ENCODE data around the gene BSPRY.
A peak's percentile ranks its signal among the peaks of the same experiment; 100 is the strongest.

BSPRY gene

DNA sequence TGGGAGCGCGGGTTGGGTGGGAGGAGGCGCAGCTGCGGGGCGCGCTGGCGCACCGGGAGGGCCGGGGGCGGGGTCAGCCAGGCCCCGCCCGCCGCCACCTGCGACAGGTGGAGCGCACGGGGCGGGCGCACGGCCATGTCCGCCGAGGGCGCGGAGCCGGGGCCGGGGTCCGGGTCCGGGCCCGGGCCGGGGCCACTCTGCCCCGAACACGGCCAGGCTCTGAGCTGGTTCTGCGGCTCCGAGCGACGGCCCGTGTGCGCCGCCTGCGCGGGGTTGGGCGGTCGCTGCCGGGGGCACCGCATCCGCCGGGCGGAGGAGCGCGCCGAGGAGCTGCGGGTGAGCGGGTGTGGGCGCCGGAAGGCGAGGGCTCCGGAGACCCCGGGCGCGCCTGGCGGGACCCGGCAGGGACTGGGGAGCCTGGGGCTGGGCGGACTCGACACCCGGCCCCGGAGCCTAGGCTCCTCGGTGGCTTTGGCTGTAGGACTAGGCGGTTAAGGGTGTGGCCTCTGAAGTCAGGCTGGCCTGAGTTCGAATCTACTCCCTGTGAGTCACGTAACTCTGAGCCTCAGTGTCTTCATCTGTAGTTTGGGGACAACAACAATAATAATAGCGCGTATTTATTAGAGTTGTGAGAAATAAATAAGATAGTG is at the start of gene BSPRY:
Gene BSPRY, plus strand, starts transcription at position 97 of the 650 bp plus-strand sequence. Its CDS starts 39 bp downstream, at position 136.
- DNase-seq (ENCODE audit: low spot score), result no peak

DNA sequence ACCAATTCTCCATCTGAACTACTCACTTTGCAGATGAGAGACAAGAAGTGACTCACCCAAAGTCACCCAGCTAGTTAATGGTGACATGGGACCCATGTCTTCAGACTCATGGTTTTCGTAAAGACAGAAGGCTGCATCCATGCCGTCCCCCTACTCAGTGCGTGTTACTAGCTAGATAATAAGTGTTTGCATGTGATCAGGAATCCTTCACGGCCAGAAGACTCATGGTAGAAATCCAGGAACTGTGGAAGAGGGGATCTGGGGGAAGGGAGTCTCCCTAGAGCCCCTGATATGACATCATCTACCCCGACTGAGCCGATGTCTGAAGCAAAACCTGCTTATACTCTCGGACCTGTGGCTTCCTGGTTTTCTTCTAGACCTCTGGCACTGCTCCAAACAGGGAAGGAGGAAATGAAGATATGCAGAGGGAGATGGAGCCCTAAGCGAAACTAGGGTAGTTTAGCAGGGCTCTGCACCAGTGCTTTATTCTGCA is 49.5 kb upstream of the BSPRY start:
- DNase-seq (ENCODE audit: low spot score), result peak; percentile 38

DNA sequence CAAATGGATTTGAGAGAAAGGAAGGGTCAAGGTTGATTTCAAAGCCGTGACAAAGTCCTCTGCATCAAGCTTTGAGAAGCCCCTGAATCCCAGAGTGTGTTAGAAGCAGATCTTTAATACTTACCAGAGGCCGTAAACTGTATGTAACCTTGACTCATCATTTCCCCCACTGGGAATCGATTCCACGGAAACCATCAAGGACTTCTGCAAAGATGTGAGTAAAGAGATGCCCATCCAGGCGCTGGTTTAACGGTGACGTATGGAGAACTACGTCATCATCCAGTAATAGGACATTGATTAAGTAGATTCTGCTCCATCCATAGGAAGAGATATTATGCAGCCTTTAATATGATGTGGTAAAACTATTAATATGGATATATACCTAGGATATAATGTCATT is 47.8 kb upstream of the BSPRY start:
- no peak for DNase-seq (ENCODE audit: low spot score)

DNA sequence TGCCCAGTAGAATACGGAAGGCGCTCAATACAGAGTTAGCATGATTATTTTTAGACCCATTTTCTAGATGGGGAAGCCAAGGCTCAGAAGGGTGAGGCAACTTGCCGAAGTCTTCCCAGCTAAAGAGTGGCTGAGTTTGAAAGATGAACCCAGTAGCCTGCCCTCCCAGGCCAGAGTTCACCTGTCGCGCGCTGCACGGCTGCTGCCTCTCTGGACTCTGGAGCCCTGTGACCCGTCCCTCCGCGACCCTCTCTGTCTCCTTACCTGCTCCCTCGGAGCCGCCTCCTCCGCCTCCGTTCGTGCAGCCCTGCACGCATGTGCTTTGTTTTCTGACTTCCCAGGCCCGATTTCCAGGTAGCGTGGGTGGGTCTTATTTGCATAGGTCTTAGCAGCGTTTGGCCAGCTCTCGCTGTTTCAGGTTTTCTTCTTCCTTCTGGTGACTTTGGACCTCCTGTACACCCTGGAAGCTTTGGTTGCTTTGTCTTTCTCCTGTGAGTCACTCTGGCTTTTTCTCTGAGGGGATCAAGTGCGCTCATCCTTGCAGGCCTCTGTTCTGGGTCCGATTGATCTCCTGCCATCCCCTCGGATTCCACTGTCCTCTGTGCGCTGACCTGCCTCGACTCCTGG is 46.4 kb upstream of the BSPRY start, which contains the start of gene RNF183:
Gene RNF183, minus strand, starts transcription at position 585 of the 627 bp plus-strand sequence. CDS start 5,192 bp downstream, outside the sequence.
- DNase-seq (ENCODE audit: low spot score), result no peak

DNA sequence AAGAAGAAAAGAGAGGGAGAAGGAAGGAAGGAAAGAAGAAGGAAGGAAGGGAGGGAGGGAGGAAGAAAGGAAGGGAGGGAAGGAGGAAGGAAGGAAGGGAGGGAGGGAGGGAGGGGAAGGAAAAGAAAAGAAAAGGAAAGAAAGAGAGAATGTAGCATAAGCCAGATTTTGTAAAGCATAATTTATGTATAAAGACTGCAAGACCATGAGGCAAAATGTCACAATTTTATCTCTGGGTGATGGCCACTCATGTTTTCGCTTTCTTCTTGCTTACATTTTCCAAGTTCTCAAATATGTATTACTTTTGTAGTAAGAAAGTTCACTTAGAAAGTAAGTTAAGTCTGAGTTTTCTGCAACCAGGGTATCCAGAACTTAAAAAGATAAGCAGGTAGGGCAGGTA is 42.8 kb upstream of the BSPRY start:
- no peak for DNase-seq (ENCODE audit: low spot score)

DNA sequence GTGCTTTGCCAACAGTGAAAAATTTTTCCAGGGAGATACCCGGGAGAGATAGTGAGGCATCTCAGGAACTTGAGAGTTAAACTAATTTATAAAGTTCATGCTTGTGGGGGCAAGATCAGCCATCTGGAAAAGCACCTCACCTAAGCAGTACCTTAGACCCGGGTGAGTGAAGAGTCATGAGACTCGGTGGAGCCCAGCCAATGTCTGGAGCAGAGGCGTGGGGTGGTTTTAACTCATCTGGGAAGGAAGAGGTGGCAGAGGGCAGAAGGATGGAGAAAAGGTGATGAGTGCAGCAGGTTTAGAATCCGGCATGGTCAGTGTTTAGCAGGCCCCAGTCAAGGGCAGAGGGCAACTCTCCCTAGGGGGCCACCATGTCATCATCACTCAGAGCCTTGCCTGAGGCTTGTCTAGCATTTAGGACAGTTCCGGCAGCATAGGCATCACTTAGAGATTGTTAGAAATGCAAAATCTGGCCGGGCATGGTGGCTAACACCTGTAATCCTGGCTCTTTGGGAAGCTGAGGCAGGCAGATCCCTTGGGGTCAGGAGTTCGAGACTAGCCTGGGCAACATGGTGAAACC is 41.9 kb upstream of the BSPRY start:
- DNase-seq (ENCODE audit: low spot score), result no peak

DNA sequence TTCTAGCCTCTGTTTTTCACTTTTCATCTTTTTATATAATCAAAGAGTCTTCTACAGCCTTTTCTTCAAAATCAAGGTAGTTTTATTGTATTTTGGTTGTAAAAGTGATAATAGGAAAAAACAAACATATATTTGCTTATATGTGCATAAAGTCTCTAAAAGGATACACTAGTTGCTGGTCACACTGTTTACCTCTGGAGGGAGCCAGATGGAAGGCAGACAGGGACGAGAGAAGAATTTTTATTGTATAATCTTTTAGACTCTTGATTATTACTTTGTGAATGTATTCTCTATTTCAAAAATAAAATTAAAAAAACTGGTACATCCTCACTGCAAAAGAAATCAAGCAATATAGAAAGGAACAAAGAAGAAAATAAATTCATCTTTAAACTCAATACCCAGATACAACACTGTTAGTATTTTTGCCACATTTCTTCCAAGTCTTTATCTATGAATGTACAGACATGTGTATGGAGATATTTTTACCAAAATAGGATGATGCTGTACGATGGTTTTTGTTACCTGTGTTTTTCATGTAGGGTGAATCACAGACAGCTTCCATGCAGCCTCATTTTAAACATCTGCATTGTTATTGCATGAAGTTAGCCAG is 40.0 kb upstream of the BSPRY start:
- DNase-seq (ENCODE audit: low spot score), result peak; percentile 47

DNA sequence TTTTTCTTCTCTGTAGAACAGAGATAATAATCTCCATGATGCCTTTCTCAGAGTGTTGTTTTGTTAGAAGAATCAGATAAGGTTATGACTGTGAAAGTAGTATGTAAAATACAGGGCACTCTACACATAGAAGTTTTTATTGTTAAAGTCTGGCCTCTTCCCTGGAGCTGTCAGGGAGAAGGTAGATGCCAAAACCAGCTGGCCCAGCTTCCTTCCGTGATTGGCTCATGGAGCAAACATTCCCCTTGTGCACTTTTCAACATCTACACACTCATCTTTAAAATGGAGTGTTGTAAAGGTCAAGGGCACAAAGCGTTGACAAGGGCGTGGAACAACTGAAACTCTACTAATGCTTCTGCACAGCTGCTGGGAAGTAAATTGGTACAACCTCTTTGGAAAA is 38.8 kb upstream of the BSPRY start:
- no peak for DNase-seq (ENCODE audit: low spot score)

DNA sequence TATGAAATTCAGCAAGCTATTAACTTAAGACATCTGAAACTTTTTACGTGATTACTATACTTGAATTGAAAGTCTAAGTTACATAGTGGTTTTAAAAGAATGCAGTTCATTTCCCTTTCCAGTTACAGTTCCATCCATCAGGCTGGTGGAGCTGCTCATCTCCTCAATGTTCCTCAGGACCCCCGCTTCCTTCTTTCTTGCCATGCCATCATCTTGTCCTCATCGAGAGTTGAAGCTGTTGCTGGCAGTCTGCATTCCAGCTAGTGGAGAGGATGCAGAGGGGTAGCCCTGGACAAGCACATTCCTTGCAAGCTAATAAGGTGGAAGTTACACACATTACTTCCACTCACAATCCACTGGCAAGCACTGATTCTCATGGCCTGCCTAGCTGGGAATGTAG is 37.4 kb upstream of the BSPRY start:
- DNase-seq (ENCODE audit: low spot score), result no peak

DNA sequence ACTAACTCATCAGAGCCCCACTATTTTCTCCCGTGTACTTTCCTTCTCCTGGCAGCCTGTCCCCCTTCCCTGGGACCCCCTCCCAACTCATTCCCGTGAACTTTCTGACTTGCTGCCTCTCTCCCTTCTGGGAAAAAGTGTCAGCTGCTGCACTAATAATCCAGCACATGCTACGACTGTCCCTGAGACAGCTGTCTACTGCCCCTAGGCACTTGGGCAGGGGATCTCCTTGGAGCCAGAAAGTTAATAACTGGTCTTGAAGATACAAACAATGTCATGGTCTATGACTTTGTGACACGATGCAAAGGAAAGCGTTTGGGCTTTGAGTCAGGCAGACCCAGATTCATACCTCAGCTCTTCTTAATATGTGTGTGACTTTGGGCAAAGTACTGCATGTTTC is 36.1 kb upstream of the BSPRY start:
- DNase-seq (ENCODE audit: low spot score), result no peak

DNA sequence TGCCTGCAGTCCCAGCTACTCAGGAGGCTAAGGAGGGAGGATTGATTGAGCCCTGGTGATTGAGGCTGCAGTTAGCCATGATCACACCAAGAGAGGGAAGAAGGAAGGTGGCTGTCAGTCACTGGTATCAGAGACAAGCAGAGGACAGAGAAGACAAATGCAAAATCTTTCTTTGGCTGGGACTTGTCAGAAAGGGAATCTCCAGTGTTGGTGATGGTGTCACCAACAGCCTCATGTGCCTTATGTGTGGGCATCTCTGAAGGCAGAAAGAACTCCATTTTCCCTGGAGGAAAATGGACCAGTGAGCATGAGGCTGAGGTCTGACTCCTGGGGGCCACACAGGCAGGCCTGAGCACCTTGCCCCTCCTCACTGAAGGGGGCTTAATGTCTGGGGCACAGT is 34.1 kb upstream of the BSPRY start:
- no peak for DNase-seq (ENCODE audit: low spot score)

DNA sequence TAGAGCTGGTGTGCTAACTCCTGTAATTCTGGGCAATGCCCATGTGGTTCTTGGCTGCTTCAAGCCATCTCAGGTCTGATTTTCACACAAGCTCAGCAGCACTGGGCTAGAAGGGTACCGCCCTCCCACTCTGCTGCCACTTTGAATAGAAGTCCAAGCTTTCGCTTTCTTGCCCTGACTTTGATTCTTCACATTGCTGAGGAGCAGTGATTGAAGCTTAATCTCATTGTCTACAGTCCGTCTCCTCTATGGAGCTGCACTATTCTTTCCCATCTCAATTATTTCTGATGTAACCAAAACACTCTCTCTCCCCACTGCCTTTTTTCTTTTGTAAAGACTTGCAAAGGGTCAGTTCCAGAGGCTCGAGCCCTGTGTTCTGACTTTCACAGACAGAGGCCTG is 33.3 kb upstream of the BSPRY start:
- DNase-seq (ENCODE audit: low spot score), result no peak

DNA sequence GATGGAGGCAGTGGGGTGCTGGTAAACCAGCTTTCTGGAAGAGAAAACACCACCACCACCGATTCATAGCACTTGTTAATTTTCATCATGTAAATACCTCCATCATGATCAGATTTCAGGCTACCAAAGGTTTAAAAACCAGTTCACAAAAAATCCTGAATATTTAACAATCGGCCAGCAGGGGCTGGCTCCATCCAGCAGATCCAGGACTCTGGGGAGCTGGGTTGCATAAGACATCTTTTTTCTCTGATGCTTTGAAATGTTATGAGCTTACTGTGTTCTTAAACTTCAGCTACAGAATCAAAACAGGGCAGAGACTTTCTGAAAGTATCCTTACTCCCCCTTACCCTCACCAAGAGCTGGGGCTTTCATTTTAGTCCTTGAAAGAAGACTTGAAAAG is 31.6 kb upstream of the BSPRY start:
- DNase-seq (ENCODE audit: low spot score), result no peak

DNA sequence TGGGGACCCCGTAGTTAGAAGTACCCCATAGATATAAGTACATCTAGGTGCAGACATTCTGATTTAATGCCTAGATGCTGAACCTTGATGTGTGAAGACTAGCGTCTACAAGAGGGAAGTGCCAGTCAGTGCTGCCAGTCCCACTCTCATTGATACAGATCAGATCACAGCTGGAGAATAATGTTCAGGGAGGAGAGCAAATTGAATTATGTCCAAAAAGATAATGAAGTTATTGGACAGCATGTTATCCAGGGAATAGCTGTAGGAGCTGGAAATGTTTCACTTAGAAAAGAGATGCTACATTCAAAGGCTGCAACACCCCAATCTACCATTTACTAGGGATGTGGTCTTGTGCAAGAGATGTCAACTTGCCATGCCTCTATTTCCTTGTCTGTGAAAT is 30.3 kb upstream of the BSPRY start:
- no peak for DNase-seq (ENCODE audit: low spot score)

DNA sequence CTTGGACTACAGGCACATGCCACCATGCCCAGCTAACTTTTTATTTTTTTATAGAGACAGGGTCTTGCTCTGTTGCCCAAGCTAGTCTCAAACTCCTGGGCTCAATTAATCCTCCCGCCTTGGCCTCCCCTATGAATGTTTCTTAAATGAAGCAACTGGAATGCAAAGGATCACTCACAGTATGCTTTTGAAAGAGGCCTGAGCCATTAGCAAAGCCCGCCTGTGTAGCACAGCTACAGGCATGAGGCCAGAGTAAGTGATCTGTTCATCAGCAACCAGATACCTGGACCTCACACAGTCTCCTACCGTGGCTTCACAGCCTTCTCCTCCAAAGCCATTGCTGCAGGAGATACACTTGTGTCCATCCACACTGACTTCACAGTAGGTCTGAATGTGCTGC is 29.3 kb upstream of the BSPRY start:
- DNase-seq (ENCODE audit: low spot score), result no peak

DNA sequence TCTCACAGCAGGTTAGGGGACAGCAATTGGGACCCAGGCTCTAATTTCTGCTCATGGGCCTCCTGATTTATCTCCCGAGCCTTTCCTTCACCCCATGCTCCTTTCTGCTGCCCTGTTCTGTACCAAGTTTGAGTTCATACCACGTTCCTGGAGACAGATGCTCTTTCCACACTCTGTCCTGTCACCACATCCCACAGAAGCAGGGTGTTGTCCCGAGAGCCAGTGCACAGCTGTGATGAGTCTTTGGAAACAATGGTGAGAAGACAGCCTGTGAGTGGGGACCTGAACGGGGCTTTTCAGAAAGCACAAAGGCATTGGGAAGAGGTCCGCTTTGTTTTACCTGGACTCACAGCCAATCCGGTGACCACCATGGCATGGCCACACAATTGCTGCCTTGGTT is 26.7 kb upstream of the BSPRY start:
- no peak for DNase-seq (ENCODE audit: low spot score)

DNA sequence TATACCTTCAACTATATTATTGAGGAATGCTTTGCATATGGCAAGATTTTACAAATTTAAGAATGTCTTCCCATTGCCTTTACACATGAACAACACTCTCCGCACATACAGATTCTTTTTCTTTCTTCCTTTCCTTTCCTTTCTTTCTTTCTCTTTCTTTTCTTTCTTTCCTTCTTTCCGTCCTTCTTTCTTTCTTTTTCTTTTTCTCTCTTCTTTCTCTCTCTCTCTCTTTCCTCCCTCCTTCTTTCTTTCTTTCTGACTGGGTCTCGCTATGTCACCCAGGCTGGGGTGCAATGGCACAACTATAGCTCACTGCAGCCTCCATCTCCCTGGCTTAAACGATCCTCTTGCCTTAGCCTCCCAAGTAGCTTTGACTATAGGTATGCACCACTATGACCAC is 23.1 kb upstream of the BSPRY start:
- DNase-seq (ENCODE audit: low spot score), result no peak

DNA sequence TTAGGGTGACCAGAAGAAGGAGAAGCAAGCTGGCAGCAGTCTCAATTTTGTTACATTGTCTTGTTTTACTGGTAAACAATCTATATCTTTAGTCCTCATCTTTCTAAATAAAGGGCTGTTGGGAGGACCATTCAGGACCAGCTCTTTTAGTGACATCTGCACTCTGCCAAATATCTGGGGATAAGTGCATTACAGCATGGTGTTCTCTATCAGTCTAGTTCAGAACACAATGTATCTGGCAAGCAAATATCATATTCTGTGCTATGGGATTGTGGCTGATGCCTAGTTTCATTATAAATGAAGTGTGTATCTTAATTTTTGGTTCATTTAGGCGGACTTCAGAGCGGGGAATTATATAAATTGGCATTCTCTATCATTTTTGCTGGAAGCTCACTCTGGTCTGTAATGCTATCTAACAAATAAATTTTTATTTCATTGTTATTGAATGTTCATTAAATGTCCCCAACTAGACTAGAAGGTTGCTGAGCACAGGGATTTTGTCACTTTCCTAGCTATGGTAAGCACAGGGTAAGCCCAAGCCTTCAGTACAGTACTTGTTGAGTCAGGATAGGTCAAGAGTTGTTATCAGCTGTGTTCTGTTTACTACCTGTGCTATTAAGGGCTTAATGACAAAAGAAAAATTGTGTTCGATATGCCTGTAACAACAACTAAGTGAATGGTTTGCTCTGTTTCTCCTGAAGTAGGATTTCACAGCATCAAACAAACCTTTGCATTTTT is 21.1 kb upstream of the BSPRY start:
- DNase-seq (ENCODE audit: low spot score), result no peak

DNA sequence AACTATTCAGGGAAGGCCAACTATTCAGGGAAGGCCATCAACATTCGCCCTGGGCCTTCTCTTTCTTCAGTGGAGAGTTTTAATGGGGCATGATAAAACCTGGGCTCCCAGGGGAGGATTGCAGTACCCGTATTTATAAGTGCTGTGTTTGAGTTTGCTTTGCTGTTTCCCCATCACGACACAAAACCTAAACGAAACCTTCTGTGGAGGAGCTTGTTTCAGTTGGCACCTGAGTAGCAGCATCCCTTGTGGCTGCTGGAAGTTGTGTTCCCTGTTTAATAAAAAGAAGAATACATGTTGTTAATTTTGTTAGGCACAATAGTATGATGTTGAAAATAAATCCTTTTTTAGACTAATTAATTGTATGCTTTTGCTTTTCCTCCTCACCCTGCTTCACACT is 17.6 kb upstream of the BSPRY start:
- DNase-seq (ENCODE audit: low spot score), result no peak

DNA sequence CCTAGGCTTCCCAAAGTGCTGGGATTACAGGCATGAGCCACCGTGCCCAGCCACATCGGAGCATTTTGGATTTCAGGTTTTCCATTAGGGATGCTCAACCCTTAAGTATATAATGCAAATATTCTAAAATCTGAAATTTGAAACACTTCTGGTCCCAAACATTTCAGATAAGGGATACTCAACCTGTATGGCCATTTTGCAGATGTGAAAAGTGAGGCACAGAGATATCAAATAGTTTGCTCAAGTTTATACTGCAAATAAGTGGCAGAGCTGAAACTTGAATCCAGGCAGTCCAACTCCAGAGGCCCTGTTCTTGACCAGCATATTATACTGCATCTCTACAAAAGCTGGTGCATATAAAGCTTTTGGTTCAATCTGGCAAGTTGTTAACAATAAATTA is 11.6 kb upstream of the BSPRY start:
- no peak for DNase-seq (ENCODE audit: low spot score)

DNA sequence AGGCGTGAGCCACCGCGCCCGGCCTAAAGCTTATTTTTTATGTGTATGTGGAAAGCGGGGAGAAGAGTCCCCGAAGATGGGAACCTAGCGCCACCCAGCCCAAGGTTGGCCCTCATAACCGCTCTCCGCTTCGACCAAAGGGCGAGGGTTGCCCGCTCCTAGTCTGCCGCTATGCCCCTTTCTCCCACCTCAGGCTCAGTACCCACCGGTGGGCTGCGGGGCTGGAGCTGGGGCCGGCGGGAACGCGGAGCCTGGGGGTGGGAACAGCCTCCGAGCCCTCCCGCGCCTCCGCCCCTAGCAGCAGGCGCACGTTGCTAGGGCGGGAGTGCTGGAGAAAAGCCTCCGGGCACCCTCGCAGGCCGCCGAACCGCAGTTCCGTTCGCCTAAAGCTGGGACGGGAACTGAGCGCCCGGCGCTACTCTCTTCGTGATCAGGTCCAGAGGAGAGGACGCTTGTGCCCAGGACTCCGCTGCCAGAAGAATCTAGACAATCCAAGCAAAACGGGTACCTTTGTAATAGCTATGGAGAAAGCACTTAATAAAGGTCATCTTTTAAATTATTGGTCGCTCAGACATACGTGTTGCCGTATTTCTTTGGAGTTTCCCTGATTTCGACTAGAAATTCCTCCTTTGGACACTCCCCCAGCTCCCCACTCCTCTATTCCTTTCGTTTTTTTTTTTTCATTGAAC is 9.2 kb upstream of the BSPRY start, which contains the start of gene WDR31:
Gene WDR31, minus strand, starts transcription at position 265 of the 689 bp plus-strand sequence. CDS start 8,253 bp downstream, outside the sequence.
- peak; percentile 85 for DNase-seq (ENCODE audit: low spot score)

All from kidney capillary endothelial cell (primary cell).